CD8-positive, alpha-beta memory T cell (primary cell): ENCODE results near the gene GLCE. TPM values are rescaled to one million over a fixed set of nuclear protein-coding genes. Genes with fewer than 3 reads are reported as not detected.

Experiments used
- CTCF ChIA-PET: fragments of 350-600 bp; sonication (Branson Sonifier 250); formaldehyde crosslinking; loops from one replicate; lab custom pipeline; 2021; ENCODE audit warnings: antibody characterized with exemption; lab: Charles Lee
- POLR2A ChIA-PET: fragments of 350-600 bp; sonication (Branson Sonifier 250); formaldehyde crosslinking; loops from one replicate; lab custom pipeline; 2021; ENCODE audit warnings: antibody characterized with exemption; lab: Charles Lee
- DNase-seq, 5 donors: peaks; one replicate each; pipeline versions ENCODE4 v3.0.0 to v3.0.0-alpha.2; 2020 to 2022; ENCODE audit warnings: mixed read lengths in 1 of 5
- H3K27ac ChIP-seq: one replicate; pipeline ENCODE4 v1.7.0; 2013; ENCODE audit warnings: low read depth, mild to moderate bottlenecking, low read length, moderate library complexity
- H3K27me3 ChIP-seq: 2 replicates; pipeline ENCODE4 v1.7.0; 2013; ENCODE audit warnings: low read length, mild to moderate bottlenecking; ENCODE audit not compliant: insufficient read depth, poor library complexity, severe bottlenecking
- H3K36me3 ChIP-seq: 2 replicates; pipeline ENCODE4 v1.7.0; 2013; ENCODE audit warnings: mild to moderate bottlenecking, low read length, moderate library complexity; ENCODE audit not compliant: insufficient read depth
- H3K4me1 ChIP-seq: 2 replicates; pipeline ENCODE4 v1.7.0; 2013; ENCODE audit warnings: mild to moderate bottlenecking, low read length, moderate library complexity; ENCODE audit not compliant: insufficient read depth
- H3K4me3 ChIP-seq: 2 replicates; pipeline ENCODE4 v1.7.0; 2013; ENCODE audit warnings: mild to moderate bottlenecking, low read length
- H3K9me3 ChIP-seq: 2 replicates; pipeline ENCODE4 v1.7.0; 2013; ENCODE audit warnings: mild to moderate bottlenecking, low read length
- H3K27ac Mint-ChIP-seq, 8 donors: one replicate each; pipeline ENCODE4 v1.8.0; 2020 to 2021; ENCODE audit warnings: mixed read lengths in 8 of 8, mild to moderate bottlenecking in 6 of 8, inconsistent platforms in 3 of 8, moderate library complexity in 3 of 8
- H3K27me3 Mint-ChIP-seq, 2 donors: one replicate each; pipeline ENCODE4 v1.8.0; 2020 to 2021; ENCODE audit warnings: mixed read lengths in 2 of 2, mild to moderate bottlenecking in 1 of 2, moderate library complexity in 1 of 2
- H3K36me3 Mint-ChIP-seq, 3 donors: one replicate each; pipeline ENCODE4 v1.8.0; 2020 to 2021; ENCODE audit warnings: mixed read lengths in 3 of 3, inconsistent platforms in 1 of 3, mild to moderate bottlenecking in 1 of 3
- H3K4me1 Mint-ChIP-seq, 3 donors: one replicate each; pipeline ENCODE4 v1.8.0; 2020 to 2021; ENCODE audit warnings: mixed read lengths in 3 of 3, inconsistent platforms in 1 of 3, mild to moderate bottlenecking in 1 of 3
- H3K4me3 Mint-ChIP-seq, 7 donors: one replicate each; pipeline ENCODE4 v1.8.0; 2020 to 2021; ENCODE audit warnings: mixed read lengths in 7 of 7, mild to moderate bottlenecking in 6 of 7, moderate library complexity in 4 of 7, inconsistent platforms in 2 of 7
- H3K9me3 Mint-ChIP-seq, 5 donors: one replicate each; pipeline ENCODE4 v1.8.0; 2020 to 2022; ENCODE audit warnings: mixed read lengths in 5 of 5, mild to moderate bottlenecking in 3 of 5, moderate library complexity in 2 of 5, inconsistent platforms in 1 of 5
- polyA plus RNA-seq: library from polyadenylated mRNA; unstranded; fragments of 300-500 nt; fragmentation: Illumina TruSeq; gene quantifications from one replicate; pipeline ENCODE4 v1.2.3, GENCODE V29; 2021
- total RNA-seq, 2 experiments: library from RNA; stranded (reverse); gene quantifications; one replicate each; pipeline ENCODE4 v1.2.3, GENCODE V29; 2021

The GLCE gene
- total and polyA plus RNA-seq, 3 experiments from 2014 or later: 5.4 to 8.4 (median 5.7) TPM

DNA sequence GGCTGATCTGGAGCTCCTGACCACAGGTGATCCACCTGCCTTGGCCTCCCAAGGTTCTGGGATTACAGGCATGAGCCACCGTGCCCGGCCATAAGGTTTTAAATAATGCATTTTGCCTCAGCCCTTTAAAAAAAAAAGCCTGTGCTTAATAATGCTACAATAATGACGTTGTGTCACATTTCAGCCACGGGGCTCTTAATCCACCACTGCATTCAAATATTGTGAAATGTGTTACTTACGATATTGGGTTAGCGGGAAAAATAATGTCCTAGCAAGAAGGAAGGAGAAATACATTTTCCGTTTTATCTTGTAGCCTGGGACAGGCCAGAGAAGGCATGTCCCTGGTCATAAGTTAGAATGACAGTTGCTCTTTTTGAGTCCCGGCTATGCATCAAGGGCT lies 155.9 kb downstream of the GLCE start:
- Histone ChIP-seq H3K36me3 (no peaks in the 10 kb centered on the region), H3K9me3 (no peaks in the 10 kb centered on the region), H3K4me1 (no peaks in the 10 kb centered on the region), H3K27me3 (no peaks in the 10 kb centered on the region), H3K27ac (no peak overlapping the region), H3K4me3 (no peak overlapping the region)
- Mint-ChIP-seq H3K9me3 (no peaks in the 10 kb centered on the region), H3K4me1 (no peaks in the 10 kb centered on the region), H3K27me3 (peaks cover 5 to 44% of the 10 kb centered on the region in 2 donors), H3K27ac (no peak overlapping the region), H3K36me3 (no peaks in the 10 kb centered on the region), H3K4me3 (no peak overlapping the region)
- DNase-seq: no peak
- POLR2A ChIA-PET: no interaction called here
- CTCF ChIA-PET: no interaction called here

DNA sequence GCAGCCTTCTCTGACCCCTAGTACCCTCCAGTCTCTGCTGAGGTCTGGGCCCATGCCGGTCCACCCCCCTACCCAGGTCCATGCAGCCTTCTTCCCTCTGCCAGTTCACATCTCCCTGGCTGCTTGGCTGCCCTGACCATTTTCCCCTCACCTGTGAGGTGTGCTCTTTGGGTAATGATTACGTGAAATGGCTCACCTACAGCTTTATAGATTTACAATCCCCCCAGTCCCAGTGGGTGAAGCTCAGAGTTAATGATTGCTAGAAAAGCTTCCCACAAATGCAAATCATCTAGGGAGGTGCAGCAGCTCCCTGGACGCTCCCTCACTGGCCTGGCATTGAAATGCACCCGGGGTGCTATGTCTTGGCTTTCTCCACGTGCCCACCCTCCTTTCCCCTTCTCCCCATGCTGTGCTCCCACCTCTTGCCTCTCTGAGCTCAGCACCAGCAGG lies 157.0 kb downstream of the GLCE start:
- Histone ChIP-seq H3K27me3 (no peaks in the 10 kb centered on the region), H3K9me3 (no peaks in the 10 kb centered on the region), H3K4me1 (no peaks in the 10 kb centered on the region), H3K4me3 (no peak overlapping the region), H3K36me3 (no peaks in the 10 kb centered on the region), H3K27ac (no peak overlapping the region)
- no peak overlapping the region for H3K4me3 Mint-ChIP-seq
- peaks cover 9 to 42% of the 10 kb centered on the region in 2 donors for H3K27me3 Mint-ChIP-seq
- no peak for DNase-seq
- no peak overlapping the region for H3K27ac Mint-ChIP-seq
- ChIA-PET POLR2A (interaction anchor here (0.5 kb wide), 1 partner anchor 29 kb away, joined by 3 read pairs; no protein-coding TSS in a partner anchor), CTCF (no interaction called here)
- no peaks in the 10 kb centered on the region for H3K9me3 Mint-ChIP-seq
- no peaks in the 10 kb centered on the region for H3K36me3 Mint-ChIP-seq
- no peaks in the 10 kb centered on the region for H3K4me1 Mint-ChIP-seq

DNA sequence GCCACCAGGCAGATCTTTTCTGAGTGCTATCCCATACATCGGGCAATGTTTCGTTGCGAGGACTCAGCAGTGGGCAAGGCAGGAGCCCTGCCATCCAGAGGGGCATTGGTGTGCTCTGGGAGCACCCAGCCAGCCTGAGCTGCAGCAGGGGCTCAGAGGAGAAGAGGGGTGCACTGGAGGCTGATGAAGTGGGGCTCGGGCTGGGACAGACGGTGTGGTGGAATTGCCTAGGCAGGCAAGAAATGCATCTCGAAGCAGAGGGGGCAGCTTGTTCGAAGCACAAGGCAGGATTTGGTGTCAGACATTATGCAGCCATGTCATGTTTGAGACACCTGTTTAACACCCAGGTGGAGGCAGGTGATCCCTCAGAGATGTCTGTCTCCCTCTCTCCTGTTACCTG lies 157.6 kb downstream of the GLCE start:
- POLR2A ChIA-PET: interaction anchor here (0.5 kb wide), 1 partner anchor 28 kb away, joined by 3 read pairs; no protein-coding TSS in a partner anchor
- no peak overlapping the region for H3K4me3 ChIP-seq

DNA sequence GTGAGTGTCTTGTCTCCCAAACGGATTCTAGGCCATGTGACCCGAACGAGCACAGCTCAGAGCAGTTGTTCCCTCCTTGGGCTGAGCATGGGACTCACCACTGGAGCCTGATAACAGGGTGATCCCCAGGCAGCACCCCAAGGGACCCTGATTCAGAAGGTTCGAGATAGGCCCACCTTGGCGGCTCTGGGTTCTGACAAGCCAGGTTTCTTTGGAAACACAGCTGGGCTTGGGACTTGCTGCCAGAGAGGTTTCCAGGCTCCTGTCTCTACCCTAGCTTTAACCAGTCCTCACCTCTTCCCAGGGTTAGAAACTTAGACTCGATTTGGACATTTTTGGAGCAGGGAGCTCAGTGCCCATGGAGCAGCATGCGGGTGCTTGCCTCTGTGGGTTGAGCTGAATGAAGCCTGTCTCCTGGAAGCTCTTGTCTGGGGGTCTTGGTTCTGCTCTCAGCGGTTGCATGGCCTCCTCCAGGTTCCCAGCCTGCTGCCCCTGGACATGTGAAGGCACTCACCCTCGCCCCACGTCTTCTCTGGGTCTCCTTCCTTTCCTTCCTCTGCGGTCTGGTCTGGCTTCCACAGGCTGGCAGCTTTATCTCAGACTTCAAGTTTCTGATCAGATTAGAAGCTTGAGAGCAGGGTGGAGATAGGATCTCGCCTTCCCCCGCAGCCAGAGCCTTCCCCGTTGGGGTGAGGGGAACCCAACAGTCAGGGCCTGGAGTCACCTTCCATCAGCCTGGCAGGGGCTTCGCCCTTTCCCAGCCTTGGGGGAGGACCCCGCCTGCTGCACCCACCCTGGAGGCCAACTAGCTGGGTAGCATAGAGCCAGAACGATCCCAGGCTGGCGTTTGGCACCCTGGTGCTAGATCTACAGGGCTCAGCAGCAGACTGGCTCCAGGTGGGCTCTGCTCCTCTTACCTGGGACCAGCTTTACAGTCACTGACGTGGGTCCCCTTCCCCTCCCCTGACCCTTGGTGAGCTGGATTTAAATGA lies 159.2 kb downstream of the GLCE start:
- no peaks in the 10 kb centered on the region for H3K4me1 Mint-ChIP-seq
- no peaks in the 10 kb centered on the region for H3K36me3 Mint-ChIP-seq
- H3K27ac Mint-ChIP-seq: no peak overlapping the region
- H3K4me3 ChIP-seq: no peak overlapping the region
- no peaks in the 10 kb centered on the region for H3K27me3 ChIP-seq
- no peak for DNase-seq
- no peaks in the 10 kb centered on the region for H3K4me1 ChIP-seq
- no peaks in the 10 kb centered on the region for H3K9me3 ChIP-seq
- H3K27ac ChIP-seq: no peak overlapping the region
- CTCF ChIA-PET: no interaction called here
- no peaks in the 10 kb centered on the region for H3K9me3 Mint-ChIP-seq
- peaks cover 16 to 40% of the 10 kb centered on the region in 2 donors for H3K27me3 Mint-ChIP-seq
- POLR2A ChIA-PET: no interaction called here
- H3K4me3 Mint-ChIP-seq: peak overlapping the region in 1 of 7 donors; percentile 19
- no peaks in the 10 kb centered on the region for H3K36me3 ChIP-seq

More for the DNA sequence above, 157.6 kb downstream of the GLCE start:
- DNase-seq: no peak
- Mint-ChIP-seq H3K36me3 (no peaks in the 10 kb centered on the region), H3K27ac (no peak overlapping the region), H3K4me3 (no peak overlapping the region), H3K9me3 (no peaks in the 10 kb centered on the region), H3K27me3 (peaks cover 11 to 38% of the 10 kb centered on the region in 2 donors), H3K4me1 (no peaks in the 10 kb centered on the region)
- Histone ChIP-seq H3K36me3 (no peaks in the 10 kb centered on the region), H3K4me1 (no peaks in the 10 kb centered on the region), H3K27ac (no peak overlapping the region), H3K27me3 (no peaks in the 10 kb centered on the region), H3K9me3 (no peaks in the 10 kb centered on the region)
- CTCF ChIA-PET: no interaction called here

DNA sequence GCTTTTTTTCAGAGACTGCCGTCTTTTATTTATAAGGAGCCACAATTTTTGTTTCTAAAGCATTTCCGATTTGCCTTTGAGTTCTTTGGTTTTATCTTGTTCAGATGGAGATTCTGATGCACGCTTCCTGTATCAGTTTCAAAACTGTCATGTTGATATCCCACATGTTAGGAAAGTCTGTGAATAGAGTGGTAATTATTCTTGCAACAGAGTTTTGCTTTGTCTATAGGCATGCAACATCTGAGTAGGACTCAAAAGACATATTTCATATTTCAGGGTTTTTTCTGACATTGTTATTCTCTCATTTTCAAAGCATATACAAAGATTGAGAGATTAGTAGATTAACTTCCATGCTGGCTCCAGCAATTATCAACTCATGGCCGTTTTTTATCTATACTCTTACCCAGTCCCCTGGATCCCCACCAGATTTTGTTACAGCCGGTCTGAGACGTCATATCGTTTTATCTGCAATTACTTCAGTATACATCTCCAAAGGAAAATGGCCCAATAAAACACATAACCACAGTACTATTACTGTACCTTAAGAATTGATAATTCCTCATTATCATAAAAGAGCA lies 160.6 kb downstream of the GLCE start:
- Histone ChIP-seq H3K27me3 (no peaks in the 10 kb centered on the region), H3K4me1 (no peaks in the 10 kb centered on the region), H3K27ac (no peak overlapping the region), H3K4me3 (no peak overlapping the region), H3K9me3 (no peaks in the 10 kb centered on the region), H3K36me3 (no peaks in the 10 kb centered on the region)
- no peak for DNase-seq
- ChIA-PET CTCF (no interaction called here), POLR2A (no interaction called here)
- Mint-ChIP-seq H3K27ac (no peak overlapping the region), H3K9me3 (no peaks in the 10 kb centered on the region), H3K36me3 (no peaks in the 10 kb centered on the region), H3K27me3 (peaks cover 18 to 43% of the 10 kb centered on the region in 2 donors), H3K4me1 (no peaks in the 10 kb centered on the region), H3K4me3 (no peak overlapping the region)

Other genes starting within 250 kb of the GLCE start
- gene SPESP1, start 230.1 kb upstream of the GLCE start, total RNA-seq: 1 to 10 TPM in 1 of 2 experiments, under 1 TPM in 1; 0.86 to 1.0 TPM
- 0.63 TPM for gene SPESP1, start 230.1 kb upstream of the GLCE start, polyA plus RNA-seq
- gene NOX5, start 145.9 kb upstream of the GLCE start, total RNA-seq: not detected
- not detected for gene NOX5, start 145.9 kb upstream of the GLCE start, polyA plus RNA-seq
- not detected for gene PAQR5, start 138.3 kb downstream of the GLCE start, total RNA-seq
- gene PAQR5, start 138.3 kb downstream of the GLCE start, polyA plus RNA-seq: not detected